C4-2B (cell line): Measurements from ENCODE around the gene NUP210.

Source experiments
- H3K27ac ChIP-seq: fragments of 450-650 bp; 2 replicates; pipeline ENCODE4 v1.5.1; 2017
- ZFX ChIP-seq: fragments of 450-650 bp; IDR thresholded peaks from 2 replicates; pipeline ENCODE4 v1.6.1; 2017
- TF ChIP-seq, protein P1 (sequence below): fragments of 450-650 bp; conservative IDR thresholded peaks from 2 replicates; pipeline ENCODE4 v1.5.1; 2017; ENCODE audit warnings: mild to moderate bottlenecking

NUP210 gene

DNA sequence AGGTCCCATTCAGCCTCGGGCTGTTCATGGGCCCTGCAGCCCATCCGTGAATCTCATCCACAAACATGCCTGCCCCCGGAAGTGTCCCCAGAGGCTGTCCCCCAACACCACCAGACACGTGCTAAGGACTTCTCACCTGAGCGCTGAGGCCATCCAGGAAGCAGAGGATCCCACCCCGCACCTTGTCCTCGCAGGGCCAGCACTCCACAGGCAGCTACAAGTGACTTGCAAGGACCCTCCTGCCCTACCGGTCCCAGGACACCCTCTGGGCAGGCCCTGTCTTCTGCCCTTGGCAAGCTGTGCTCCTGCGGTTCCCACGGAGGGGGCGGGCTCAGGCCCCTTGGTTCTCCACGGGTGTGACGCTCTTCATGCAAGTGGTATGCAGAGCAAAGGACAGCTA lies 146.0 kb downstream of the NUP210 start:
- TF ChIP-seq, protein P1, sequence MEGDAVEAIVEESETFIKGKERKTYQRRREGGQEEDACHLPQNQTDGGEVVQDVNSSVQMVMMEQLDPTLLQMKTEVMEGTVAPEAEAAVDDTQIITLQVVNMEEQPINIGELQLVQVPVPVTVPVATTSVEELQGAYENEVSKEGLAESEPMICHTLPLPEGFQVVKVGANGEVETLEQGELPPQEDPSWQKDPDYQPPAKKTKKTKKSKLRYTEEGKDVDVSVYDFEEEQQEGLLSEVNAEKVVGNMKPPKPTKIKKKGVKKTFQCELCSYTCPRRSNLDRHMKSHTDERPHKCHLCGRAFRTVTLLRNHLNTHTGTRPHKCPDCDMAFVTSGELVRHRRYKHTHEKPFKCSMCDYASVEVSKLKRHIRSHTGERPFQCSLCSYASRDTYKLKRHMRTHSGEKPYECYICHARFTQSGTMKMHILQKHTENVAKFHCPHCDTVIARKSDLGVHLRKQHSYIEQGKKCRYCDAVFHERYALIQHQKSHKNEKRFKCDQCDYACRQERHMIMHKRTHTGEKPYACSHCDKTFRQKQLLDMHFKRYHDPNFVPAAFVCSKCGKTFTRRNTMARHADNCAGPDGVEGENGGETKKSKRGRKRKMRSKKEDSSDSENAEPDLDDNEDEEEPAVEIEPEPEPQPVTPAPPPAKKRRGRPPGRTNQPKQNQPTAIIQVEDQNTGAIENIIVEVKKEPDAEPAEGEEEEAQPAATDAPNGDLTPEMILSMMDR = no peak
- no peak for TF ChIP-seq ZFX
- H3K27ac ChIP-seq = no peak overlapping the region

DNA sequence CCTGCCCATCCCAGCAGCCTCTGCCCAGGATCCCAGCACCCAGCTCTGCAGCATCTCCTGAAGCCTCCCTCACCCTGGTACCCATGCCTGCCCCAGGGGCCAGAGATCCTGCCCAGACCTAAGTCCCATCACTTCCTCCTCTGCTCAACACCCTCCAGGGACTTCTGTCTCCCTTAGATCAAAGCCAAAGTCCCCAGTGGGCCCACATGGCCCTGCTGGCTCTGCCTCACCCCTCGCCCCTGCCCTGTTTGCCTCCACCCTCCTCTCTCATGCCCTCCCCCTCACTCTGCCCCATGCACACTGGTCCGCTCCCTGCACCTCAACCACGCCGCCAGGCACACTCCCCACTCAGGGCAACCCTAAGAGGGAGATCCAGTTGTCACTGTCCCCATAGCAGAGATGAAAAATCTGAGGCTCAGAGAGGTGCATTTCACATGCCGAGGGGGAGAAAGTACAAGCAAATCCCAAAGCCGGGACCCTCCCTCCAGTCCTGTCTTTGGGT lies 146.5 kb downstream of the NUP210 start:
- no peak for TF ChIP-seq ZFX
- TF ChIP-seq, protein P1 = no peak
- no peak overlapping the region for H3K27ac ChIP-seq

DNA sequence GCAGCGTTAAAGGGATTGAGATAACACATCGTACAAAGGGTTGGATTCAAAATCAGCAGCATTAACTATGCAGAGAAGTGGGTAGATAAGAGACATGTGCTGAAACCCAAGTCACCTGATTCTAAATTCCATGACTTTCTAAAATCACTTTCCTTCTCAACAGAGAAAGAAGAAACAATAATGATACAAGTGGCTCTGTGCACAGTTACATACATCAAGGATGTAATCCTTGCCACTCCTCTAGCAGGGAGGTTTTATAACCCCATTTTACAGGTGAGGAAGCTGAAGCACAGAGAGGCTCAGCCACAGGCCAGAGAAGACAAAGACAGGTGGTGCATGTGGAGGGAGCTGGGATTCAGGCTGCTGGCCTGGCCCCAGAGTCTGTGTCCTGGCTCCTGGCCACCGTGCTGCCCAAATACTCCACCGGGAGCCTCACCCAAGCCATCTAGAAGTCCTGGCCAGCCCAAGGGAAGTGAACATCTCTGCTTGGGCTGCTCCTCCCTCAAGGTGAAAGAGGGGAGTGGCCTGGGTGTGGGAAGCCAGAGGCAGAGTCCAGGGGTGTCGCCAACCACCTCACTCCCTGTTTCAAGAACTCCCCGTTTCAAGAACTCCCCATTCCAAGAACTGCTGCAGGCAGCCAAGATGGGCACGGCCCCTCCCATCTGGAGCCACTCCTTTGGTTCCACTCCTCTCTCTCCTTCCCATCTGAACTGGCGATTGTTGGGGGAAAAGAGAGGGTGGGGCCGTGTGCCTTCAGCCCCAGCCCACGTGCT lies 147.1 kb downstream of the NUP210 start:
- no peak overlapping the region for H3K27ac ChIP-seq
- TF ChIP-seq, protein P1 = no peak
- no peak for TF ChIP-seq ZFX

DNA sequence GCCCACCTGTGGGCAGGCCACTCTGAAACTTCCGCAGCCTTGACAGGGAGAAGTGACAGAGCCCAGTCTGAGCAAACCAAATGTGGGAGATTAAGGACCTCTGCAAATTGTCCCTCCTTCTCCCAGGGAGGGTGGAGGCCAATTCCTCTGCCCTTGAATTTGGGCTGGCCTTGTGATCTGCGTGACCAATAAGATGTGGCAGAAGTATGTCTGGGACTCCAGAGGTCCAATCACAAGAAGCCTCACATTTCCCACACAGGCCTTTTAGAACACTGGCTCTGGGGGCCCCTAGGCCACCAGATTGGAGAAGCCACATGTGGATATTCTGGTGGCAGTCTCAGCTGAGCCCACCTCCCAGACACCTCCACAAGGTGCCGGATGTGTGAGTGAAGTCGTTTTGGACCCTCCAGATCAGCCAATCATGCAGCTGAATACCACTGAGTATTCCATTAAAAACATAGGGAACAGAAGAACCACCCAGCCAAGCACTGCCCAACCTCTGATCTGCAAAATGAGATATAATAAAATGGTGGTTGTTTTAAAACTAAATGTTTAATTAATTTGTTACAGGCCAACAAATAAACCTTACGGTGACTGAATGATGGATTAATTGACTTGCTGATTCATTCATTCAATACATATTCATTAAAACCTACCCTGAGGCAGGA lies 150.3 kb downstream of the NUP210 start:
- no peak for TF ChIP-seq ZFX
- TF ChIP-seq, protein P1 = no peak
- no peak overlapping the region for H3K27ac ChIP-seq

DNA sequence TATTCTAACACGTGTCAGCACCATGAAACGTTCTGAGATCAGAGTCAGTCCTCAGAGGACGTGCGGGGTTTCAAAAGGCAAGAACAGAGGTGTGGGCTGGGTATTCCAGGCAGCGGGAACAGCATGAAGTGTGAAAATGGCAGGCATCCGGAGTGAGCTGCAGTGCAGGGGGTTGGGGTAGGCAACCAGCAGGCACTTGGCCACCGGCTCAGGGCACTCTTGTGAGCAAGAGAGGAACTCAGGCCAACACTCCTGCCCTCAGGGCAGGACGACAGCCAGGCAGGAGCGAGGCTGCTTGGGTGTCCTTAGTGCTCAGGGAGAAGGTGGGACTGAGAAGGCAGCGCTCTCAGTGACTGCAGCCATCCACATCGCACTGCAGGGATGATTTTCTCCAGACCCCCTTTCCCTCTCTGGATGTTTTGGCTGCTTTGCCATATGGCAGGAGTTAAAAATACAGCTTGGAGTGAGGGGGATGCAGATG lies 151.1 kb downstream of the NUP210 start:
- H3K27ac ChIP-seq = no peak overlapping the region
- TF ChIP-seq, protein P1 = no peak
- no peak for TF ChIP-seq ZFX

DNA sequence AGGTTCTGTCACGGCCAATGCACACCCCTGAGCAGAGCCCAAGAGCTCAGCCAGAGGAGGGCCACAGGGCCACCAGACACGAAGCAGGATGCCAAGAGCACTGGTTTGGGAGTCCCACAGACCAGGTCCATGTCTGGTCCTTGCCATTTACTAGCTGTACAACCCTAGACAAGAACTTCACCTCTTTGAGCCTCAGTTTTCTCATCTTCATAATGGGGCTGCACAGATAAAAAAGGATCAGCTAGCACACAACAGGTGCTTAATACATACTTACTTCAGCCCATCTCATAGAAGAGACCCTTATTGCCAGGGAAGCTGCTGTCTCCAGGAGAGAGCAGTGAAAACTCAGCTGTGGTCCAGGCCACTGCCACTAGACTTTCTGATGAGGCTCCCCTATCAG lies 152.0 kb downstream of the NUP210 start:
- no peak overlapping the region for H3K27ac ChIP-seq
- TF ChIP-seq, protein P1 = no peak
- TF ChIP-seq ZFX = no peak
